Measurements from ENCODE around the gene GSTM4.
"Not testable (repeated sequence)": the region's sequence is repeated elsewhere in the genome, so short reads cannot be mapped to it uniquely, and the experiment has no call there.

GSTM4 gene

GRCh38 chr1:109704173-109704572 lies 48.3 kb downstream of the GSTM4 start:
- DNase-seq (ENCODE audit: low read depth) = no peak

- no peak for DNase-seq (ENCODE audit: low read depth)
Measured at GRCh38 chr1:109705411-109705810, 49.5 kb downstream of the GSTM4 start.

GRCh38 chr1:109708949-109709348 lies 53.0 kb downstream of the GSTM4 start:
- DNase-seq (ENCODE audit: low read depth) = not testable (repeated sequence)

GRCh38 chr1:109709822-109710221 lies 53.9 kb downstream of the GSTM4 start:
- not testable (repeated sequence) for DNase-seq (ENCODE audit: low read depth)
